Gastroesophageal sphincter (tissue), 3 donors: ENCODE results near the gene KITLG.

ENCODE experiments used
- EP300 ChIP-seq: sonication (generic); formaldehyde crosslinking; IDR thresholded peaks from one replicate; pipeline ENCODE4 v1.6.1; 2017; ENCODE audit warnings: antibody characterized with exemption, mild to moderate bottlenecking
- POLR2A ChIP-seq, 2 donors: fragments of 450-650 bp; IDR thresholded peaks; one replicate each; pipeline ENCODE4 v1.6.1; 2017; ENCODE audit warnings: antibody characterized with exemption in 2 of 2, mild to moderate bottlenecking in 2 of 2, moderate library complexity in 1 of 2
- POLR2AphosphoS5 ChIP-seq: sonication (generic); formaldehyde crosslinking; IDR thresholded peaks from one replicate; pipeline ENCODE4 v1.6.1; 2017; ENCODE audit warnings: antibody characterized with exemption
- TF ChIP-seq, protein P1 (sequence below), 4 experiments: fragments of 200-600 bp in 2 of 4; fragments of 450-650 bp in 2 of 4; sonication (generic) in 1 of 4; IDR thresholded peaks; one replicate each; pipeline ENCODE4 v1.5.1; 2017 to 2019; ENCODE audit warnings: antibody characterized with exemption in 4 of 4, mild to moderate bottlenecking in 2 of 4, moderate library complexity in 2 of 4

DNA sequence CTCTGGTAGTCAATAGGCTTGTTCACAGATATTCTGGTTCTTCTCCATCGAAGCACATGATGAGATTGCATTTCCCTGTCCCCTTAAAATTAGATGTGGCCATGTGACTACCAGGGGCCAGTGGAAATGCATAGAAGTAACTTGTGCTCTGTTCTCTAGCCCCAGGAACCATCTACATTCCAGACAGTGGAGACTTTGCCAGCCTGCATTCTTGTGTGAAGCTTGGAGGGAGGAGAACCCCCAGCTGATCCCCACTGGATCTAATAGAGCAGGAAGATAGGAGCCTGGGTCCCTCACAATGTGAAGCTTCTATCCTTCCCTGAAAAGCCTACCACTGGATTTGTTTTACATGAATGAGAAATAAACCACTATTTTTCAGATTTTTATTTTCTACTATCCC, 130.1 kb downstream of the KITLG start:
- TF ChIP-seq POLR2AphosphoS5: no peak
- TF ChIP-seq POLR2A (IDR thresholded peaks at IDR 0.05): no peak
- TF ChIP-seq, protein P1, sequence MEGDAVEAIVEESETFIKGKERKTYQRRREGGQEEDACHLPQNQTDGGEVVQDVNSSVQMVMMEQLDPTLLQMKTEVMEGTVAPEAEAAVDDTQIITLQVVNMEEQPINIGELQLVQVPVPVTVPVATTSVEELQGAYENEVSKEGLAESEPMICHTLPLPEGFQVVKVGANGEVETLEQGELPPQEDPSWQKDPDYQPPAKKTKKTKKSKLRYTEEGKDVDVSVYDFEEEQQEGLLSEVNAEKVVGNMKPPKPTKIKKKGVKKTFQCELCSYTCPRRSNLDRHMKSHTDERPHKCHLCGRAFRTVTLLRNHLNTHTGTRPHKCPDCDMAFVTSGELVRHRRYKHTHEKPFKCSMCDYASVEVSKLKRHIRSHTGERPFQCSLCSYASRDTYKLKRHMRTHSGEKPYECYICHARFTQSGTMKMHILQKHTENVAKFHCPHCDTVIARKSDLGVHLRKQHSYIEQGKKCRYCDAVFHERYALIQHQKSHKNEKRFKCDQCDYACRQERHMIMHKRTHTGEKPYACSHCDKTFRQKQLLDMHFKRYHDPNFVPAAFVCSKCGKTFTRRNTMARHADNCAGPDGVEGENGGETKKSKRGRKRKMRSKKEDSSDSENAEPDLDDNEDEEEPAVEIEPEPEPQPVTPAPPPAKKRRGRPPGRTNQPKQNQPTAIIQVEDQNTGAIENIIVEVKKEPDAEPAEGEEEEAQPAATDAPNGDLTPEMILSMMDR (IDR thresholded peaks at IDR 0.05): no peak
- TF ChIP-seq EP300: no peak
